Parietal lobe (tissue), 2 donors: ENCODE results near the gene CHERP. TPM values are rescaled to one million over a fixed set of nuclear protein-coding genes. Genes with fewer than 3 reads are reported as not detected.

Experiments used
- small RNA-seq: library from RNA; depleted of rRNA; stranded (forward); fragments of <200 nt; gene quantifications from one replicate; pipeline ENCODE3, GENCODE V24; 2014; ENCODE audit warnings: low replicate concordance
- total RNA-seq: library from RNA; depleted of rRNA; stranded (reverse); fragments of >200 nt; gene quantifications from one replicate; pipeline ENCODE4 v1.2.3, GENCODE V29; 2014

Gene CHERP, protein sequence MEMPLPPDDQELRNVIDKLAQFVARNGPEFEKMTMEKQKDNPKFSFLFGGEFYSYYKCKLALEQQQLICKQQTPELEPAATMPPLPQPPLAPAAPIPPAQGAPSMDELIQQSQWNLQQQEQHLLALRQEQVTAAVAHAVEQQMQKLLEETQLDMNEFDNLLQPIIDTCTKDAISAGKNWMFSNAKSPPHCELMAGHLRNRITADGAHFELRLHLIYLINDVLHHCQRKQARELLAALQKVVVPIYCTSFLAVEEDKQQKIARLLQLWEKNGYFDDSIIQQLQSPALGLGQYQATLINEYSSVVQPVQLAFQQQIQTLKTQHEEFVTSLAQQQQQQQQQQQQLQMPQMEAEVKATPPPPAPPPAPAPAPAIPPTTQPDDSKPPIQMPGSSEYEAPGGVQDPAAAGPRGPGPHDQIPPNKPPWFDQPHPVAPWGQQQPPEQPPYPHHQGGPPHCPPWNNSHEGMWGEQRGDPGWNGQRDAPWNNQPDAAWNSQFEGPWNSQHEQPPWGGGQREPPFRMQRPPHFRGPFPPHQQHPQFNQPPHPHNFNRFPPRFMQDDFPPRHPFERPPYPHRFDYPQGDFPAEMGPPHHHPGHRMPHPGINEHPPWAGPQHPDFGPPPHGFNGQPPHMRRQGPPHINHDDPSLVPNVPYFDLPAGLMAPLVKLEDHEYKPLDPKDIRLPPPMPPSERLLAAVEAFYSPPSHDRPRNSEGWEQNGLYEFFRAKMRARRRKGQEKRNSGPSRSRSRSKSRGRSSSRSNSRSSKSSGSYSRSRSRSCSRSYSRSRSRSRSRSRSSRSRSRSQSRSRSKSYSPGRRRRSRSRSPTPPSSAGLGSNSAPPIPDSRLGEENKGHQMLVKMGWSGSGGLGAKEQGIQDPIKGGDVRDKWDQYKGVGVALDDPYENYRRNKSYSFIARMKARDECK
- total RNA-seq: 14.1 TPM

DNA sequence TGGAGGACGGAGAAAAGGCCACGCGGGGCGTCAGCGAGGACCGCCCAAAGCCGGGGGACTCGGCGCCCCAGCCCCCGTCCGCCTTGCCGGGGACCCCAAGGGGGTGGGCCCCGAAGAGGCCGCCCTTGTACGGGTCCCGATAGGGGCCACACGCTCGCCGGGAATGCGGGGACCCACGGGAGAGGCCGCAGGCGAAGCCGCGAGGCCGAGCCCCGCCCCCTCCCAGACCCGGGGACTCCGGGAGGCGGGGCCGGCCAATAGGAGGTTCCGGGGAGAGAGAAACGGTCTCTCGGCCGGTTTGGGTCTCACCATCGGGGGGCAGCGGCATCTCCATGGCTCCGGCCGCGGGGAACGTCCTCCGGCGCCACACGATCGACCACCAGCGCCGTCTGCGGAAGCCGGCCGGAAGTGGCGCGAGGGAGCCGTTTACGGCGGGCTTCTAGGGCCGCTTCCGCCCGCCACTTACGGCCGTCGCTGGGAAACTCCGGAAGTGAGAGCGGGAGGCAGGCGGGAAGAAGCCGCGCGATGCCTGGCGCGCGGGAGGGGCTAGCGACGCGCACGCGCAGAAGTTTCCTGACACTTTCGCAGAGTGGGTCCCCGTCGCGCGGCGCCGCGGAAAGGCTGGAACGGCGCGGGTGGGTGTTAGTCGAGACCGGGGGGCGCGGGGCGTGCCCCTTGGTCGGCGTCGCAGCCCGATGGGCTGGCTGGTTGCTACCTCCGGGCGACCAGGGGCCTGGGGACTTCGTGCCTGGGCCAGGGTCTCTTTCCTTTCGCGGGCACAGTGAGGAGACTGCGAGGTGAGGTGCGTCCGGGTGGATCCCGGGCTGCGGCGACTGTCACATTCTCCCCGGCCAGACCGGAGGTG, at the start of gene CHERP:
Gene CHERP (minus strand): TSS at position 393 of the 865 bp plus-strand sequence. CDS start 59 bp downstream, at position 334.

GRCh38 chr19:16572332-16573211, 30.3 kb upstream of the CHERP start, which contains the start of gene SLC35E1:
Gene SLC35E1, minus strand, starts transcription at chr19:16572415. Its CDS starts 51 bp downstream, at chr19:16572364.

GRCh38 chr19:16495982-16496612, 46.1 kb downstream of the CHERP start, which contains the start of the genes C19orf44 and CALR3:
Gene C19orf44, plus strand, starts transcription at chr19:16496394. Its CDS starts 4,399 bp downstream, at chr19:16500793.
Gene CALR3, minus strand, starts transcription at chr19:16496167. Its CDS starts 38 bp downstream, at chr19:16496129.

Small RNAs within 50 kb of the gene (small RNA-seq; reads per million reads assigned to genes)
- gene RN7SL146P: not detected

Other genes starting within 250 kb of the CHERP start
- 1.9 TPM for gene KLF2, start 217.6 kb downstream of the CHERP start, total RNA-seq
- 54.1 TPM for gene EPS15L1, start 70.5 kb downstream of the CHERP start, total RNA-seq
- gene CALR3, start 46.3 kb downstream of the CHERP start, total RNA-seq: not detected
- gene C19orf44, start 46.0 kb downstream of the CHERP start, total RNA-seq: 7.2 TPM
- gene SLC35E1, start 30.0 kb upstream of the CHERP start, total RNA-seq: 45.1 TPM
- gene MED26, start 85.8 kb upstream of the CHERP start, total RNA-seq: 9.1 TPM
- gene SMIM7, start 117.7 kb upstream of the CHERP start, total RNA-seq: 63.2 TPM
- 13.5 TPM for gene TMEM38A, start 118.7 kb upstream of the CHERP start, total RNA-seq
- gene NWD1, start 177.4 kb upstream of the CHERP start, total RNA-seq: 0.63 TPM